Colon (tissue), 2 donors: ENCODE results near the gene IQCF6.
"Not testable (repeated sequence)": the region's sequence is repeated elsewhere in the genome, so short reads cannot be mapped to it uniquely, and the experiment has no call there.

Source experiments
- FAIRE-seq: peaks from 2 replicates; lab custom pipeline; 2012; peaks lifted over from hg19 to GRCh38; lab: Jason Lieb, UNC
- donor health status: control.
- donor health status: control.

The IQCF6 gene

GRCh38 chr3:51759203-51759602, 19.8 kb downstream of the IQCF6 start:
- FAIRE-seq: no peak

- not testable (repeated sequence) for FAIRE-seq
Measured at GRCh38 chr3:51753763-51754750, 25.0 kb downstream of the IQCF6 start.

GRCh38 chr3:51751287-51751686, 27.8 kb downstream of the IQCF6 start:
- FAIRE-seq: no peak

GRCh38 chr3:51750878-51751277, 28.2 kb downstream of the IQCF6 start:
- FAIRE-seq: no peak

- FAIRE-seq: peak; percentile 49
Measured at GRCh38 chr3:51748327-51748726, 30.7 kb downstream of the IQCF6 start.

- no peak for FAIRE-seq
Measured at GRCh38 chr3:51747840-51748239, 31.2 kb downstream of the IQCF6 start.

GRCh38 chr3:51742978-51743377, 36.1 kb downstream of the IQCF6 start:
- not testable (repeated sequence) for FAIRE-seq

- FAIRE-seq: not testable (repeated sequence)
Measured at GRCh38 chr3:51742320-51742719, 36.7 kb downstream of the IQCF6 start.

- FAIRE-seq: no peak
Measured at GRCh38 chr3:51739110-51739509, 39.9 kb downstream of the IQCF6 start.

GRCh38 chr3:51735950-51736349, 43.1 kb downstream of the IQCF6 start:
- no peak for FAIRE-seq

GRCh38 chr3:51735039-51735438, 44.0 kb downstream of the IQCF6 start:
- no peak for FAIRE-seq

GRCh38 chr3:51734572-51734907, 44.5 kb downstream of the IQCF6 start:
- no peak for FAIRE-seq

- FAIRE-seq: no peak
Measured at GRCh38 chr3:51733859-51734571, 45.0 kb downstream of the IQCF6 start.

GRCh38 chr3:51729042-51729633, 49.9 kb downstream of the IQCF6 start:
- FAIRE-seq: no peak
